Measurements from ENCODE around the gene CD44. TPM values are rescaled to one million over a fixed set of nuclear protein-coding genes. Genes with fewer than 3 reads are reported as not detected.

CD44 gene
- total RNA-seq, 4 donors from 2014 or later, result 164 to 302 (median 189) TPM

- H3K27me3 ChIP-seq, result no peaks in the 10 kb centered on the region
- 35 to 55% methylated on average over 3 of the region's 3 CpGs for WGBS, 2 donors
- no peak for DNase-seq
- TF ChIP-seq POLR2A (IDR thresholded peaks at IDR 0.05), result no peak
- no peak for TF ChIP-seq CTCF (IDR thresholded peaks at IDR 0.05)
- H3K4me3 ChIP-seq (replicated peaks in 1 of 3), result no peak overlapping the region
- H3K36me3 ChIP-seq, result no peaks in the 10 kb centered on the region
- H3K9me3 ChIP-seq, result no peaks in the 10 kb centered on the region
- peaks cover 50 to 72% of the 10 kb centered on the region in 2 donors for H3K4me1 ChIP-seq
- intact Hi-C loops (cut with DNase I), result no loop called here
- H3K27ac ChIP-seq, result peak overlapping the region; percentile 12 to 40 (median 34)
Measured at GRCh38 chr11:35170503-35170902, 31.5 kb downstream of the CD44 start.

- H3K36me3 ChIP-seq, result no peaks in the 10 kb centered on the region
- no peaks in the 10 kb centered on the region for H3K9me3 ChIP-seq
- peaks cover 50 to 66% of the 10 kb centered on the region in 2 donors for H3K4me1 ChIP-seq
- intact Hi-C loops (cut with DNase I), result no loop called here
- no peak for DNase-seq
- H3K27me3 ChIP-seq, result no peaks in the 10 kb centered on the region
- no peak overlapping the region for H3K27ac ChIP-seq
- WGBS, 2 donors, result 94 to 100% methylated on average over 1 of the region's 1 CpG
- TF ChIP-seq POLR2A (IDR thresholded peaks at IDR 0.05), result no peak
- TF ChIP-seq CTCF (IDR thresholded peaks at IDR 0.05), result no peak
- no peak overlapping the region for H3K4me3 ChIP-seq (replicated peaks in 1 of 3)
Measured at GRCh38 chr11:35171226-35171625, 32.3 kb downstream of the CD44 start.

DNA sequence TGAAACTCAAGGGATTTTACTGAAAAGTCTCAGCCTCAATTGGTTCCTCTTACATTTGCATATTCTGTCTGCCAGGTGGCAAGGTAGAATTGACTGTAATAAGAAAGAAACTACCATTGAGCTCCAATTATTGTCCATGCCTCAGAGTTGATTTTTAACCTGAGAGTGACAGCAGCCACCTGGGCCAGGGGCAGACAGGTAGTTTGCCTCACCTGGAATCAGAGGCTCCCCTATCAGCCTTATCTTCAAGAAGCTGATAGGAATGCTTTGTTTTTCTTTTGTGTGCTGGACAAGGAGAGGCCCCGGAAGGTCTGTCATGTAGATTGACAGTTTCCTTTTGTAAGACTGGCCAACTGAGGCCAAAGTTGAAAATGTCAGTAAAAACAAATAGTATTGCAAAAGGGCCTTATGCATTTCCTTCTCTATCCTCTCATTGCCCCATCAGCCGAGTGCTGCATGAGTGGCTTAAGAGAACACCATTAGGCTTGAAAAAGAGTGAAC, 34.1 kb downstream of the CD44 start:
- peaks cover 46 to 66% of the 10 kb centered on the region in 2 donors for H3K4me1 ChIP-seq
- no peak overlapping the region for H3K4me3 ChIP-seq (replicated peaks in 1 of 3)
- no peaks in the 10 kb centered on the region for H3K27me3 ChIP-seq
- H3K36me3 ChIP-seq, result no peaks in the 10 kb centered on the region
- TF ChIP-seq CTCF (IDR thresholded peaks at IDR 0.05) (no peak), POLR2A (IDR thresholded peaks at IDR 0.05) (no peak)
- H3K27ac ChIP-seq, result peak overlapping the region in 2 of 3 donors; percentile 63 to 70
- intact Hi-C loops (cut with DNase I), result no loop called here
- peak; percentile 48 to 57 for DNase-seq
- no peaks in the 10 kb centered on the region for H3K9me3 ChIP-seq
- WGBS, 2 donors, result 10% methylated on average over 2 of the region's 2 CpGs

DNA sequence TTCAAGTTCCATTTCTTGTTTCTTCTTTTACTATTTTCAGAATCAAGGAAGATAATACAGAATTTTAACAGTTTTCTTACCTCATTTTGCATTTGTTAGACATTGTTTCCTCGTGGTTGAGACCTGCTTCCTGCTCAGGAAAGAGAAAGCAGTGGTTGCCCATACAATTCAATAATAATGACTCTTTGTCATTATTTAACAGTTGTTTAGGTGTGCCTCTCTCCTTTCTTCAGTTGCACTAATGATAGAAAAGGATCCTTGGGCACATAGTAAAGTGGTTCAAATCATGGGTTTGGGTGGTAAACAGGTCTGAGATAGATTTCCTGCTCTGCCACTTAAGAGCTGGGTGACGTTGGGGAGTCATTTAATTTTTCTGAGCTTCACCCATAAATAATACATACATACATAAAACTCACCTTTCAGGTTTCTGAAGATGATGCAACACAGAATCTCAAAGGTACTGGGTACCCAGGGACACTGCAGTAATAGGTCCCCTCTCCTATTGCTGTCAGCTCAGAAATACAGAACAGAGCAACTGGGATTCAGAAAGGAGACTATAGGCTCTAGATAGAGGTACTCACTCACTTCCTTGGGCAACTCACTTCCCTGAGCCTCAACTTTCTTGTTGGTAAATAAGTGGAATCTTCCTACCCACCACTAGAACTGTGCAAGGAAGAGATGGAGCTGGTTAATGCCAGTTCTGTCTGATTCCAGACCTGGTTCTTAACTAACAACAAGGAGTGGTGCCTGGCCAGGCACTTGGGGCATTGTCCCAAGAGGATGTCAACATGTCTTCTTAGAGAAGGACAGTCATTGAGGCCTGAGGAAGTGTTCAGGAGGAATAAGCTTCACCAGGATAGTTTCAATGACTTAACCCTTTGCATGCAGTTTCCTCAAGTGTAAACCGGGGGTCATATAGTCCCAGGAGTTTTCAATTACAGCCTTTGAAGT, 34.9 kb downstream of the CD44 start:
- 54 to 68% methylated on average over 3 of the region's 3 CpGs for WGBS, 2 donors

More for the DNA sequence above, 34.9 kb downstream of the CD44 start:
- Histone ChIP-seq H3K27me3 (no peaks in the 10 kb centered on the region), H3K4me1 (peaks cover 49 to 66% of the 10 kb centered on the region in 2 donors), H3K36me3 (no peaks in the 10 kb centered on the region), H3K4me3 (replicated peaks in 1 of 3) (no peak overlapping the region), H3K9me3 (no peaks in the 10 kb centered on the region), H3K27ac (peak overlapping the region; percentile 6 to 70 (median 63))
- TF ChIP-seq POLR2A (IDR thresholded peaks at IDR 0.05) (no peak), CTCF (IDR thresholded peaks at IDR 0.05) (no peak)
- intact Hi-C loops (cut with DNase I), result no loop called here
- DNase-seq, result no peak

Measured in thyroid gland (tissue), 4 donors.